ENCODE data around the gene C4orf50.

DNA sequence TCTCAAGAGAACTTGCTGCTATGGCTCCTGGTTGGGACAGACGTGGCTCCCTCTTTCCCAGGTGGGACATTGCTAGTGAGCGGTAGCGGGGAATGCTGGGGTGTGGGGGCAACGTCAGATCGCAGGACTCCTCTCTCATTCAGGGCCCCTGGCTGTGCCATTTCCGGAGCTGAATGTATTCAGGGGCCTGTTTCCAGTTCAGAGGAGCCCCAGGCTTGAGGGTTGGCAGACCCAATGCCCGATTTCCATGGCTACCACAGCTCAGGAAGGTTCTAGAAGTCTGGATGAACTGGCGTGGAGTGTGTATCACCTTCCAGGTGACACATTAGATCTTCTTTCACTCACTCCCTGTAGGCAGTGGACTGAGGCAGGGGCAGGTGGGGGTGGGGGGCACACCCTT is 99.2 kb downstream of the C4orf50 start:
- TF ChIP-seq, protein P1, sequence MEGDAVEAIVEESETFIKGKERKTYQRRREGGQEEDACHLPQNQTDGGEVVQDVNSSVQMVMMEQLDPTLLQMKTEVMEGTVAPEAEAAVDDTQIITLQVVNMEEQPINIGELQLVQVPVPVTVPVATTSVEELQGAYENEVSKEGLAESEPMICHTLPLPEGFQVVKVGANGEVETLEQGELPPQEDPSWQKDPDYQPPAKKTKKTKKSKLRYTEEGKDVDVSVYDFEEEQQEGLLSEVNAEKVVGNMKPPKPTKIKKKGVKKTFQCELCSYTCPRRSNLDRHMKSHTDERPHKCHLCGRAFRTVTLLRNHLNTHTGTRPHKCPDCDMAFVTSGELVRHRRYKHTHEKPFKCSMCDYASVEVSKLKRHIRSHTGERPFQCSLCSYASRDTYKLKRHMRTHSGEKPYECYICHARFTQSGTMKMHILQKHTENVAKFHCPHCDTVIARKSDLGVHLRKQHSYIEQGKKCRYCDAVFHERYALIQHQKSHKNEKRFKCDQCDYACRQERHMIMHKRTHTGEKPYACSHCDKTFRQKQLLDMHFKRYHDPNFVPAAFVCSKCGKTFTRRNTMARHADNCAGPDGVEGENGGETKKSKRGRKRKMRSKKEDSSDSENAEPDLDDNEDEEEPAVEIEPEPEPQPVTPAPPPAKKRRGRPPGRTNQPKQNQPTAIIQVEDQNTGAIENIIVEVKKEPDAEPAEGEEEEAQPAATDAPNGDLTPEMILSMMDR (IDR thresholded peaks at IDR 0.05; ENCODE audit: insufficient read depth, low read depth, low read length), result no peak
- no peak for TF ChIP-seq EZH2 (IDR thresholded peaks at IDR 0.05; ENCODE audit: insufficient read depth, low read length)

All from astrocyte (in vitro differentiated cells and primary cell).